H1 (cell line): ENCODE results near the gene C21orf58. TPM values are rescaled to one million over a fixed set of nuclear protein-coding genes. Genes with fewer than 3 reads are reported as not detected.
A peak's percentile ranks its signal among the peaks of the same experiment; 100 is the strongest.

Experiments
- CTCF ChIA-PET: fragments of 300-600 bp; sonication (Branson Sonifier 250); formaldehyde crosslinking; loops from one replicate; lab custom pipeline; 2021; ENCODE audit not compliant: partially characterized antibody; lab: Charles Lee
- POLR2A ChIA-PET: fragments of 300-600 bp; sonication (Branson Sonifier 250); formaldehyde crosslinking; loops from one replicate; lab custom pipeline; 2021; ENCODE audit warnings: inconsistent platforms; ENCODE audit not compliant: partially characterized antibody; lab: Charles Lee
- DNase-seq, 2 experiments: peaks; one replicate each; pipeline versions ENCODE4 v3.0.0 to v3.0.0-alpha.2; 2010 to 2022; ENCODE audit warnings: low spot score in 2 of 2, low read depth in 1 of 2, mixed read lengths in 1 of 2
- FAIRE-seq: peaks from 2 replicates; lab custom pipeline; 2011; peaks lifted over from hg19 to GRCh38; lab: Jason Lieb, UNC
- H2AFZ ChIP-seq: 2 replicates; pipeline ENCODE4 v1.8.1; 2012; ENCODE audit warnings: low read length, inconsistent platforms
- H2AK5ac ChIP-seq: 2 replicates; pipeline ENCODE4 v1.6.1; 2013; ENCODE audit warnings: low read depth, low read length
- H2BK120ac ChIP-seq: replicated peaks from 2 replicates; pipeline ENCODE3; 2013; ENCODE audit warnings: low read depth, low read length, inconsistent platforms
- H2BK12ac ChIP-seq: 2 replicates; pipeline ENCODE4 v1.6.1; 2013; ENCODE audit warnings: low read depth, low read length
- H2BK15ac ChIP-seq: 2 replicates; pipeline ENCODE4 v1.6.1; 2013; ENCODE audit warnings: low read length
- H2BK20ac ChIP-seq: 2 replicates; pipeline ENCODE4 v1.6.1; 2013; ENCODE audit warnings: low read length
- H2BK5ac ChIP-seq: 2 replicates; pipeline ENCODE4 v1.6.1; 2013; ENCODE audit warnings: low read depth, low read length
- H3K14ac ChIP-seq: 2 replicates; pipeline ENCODE4 v1.6.1; 2013; ENCODE audit warnings: inconsistent platforms; ENCODE audit not compliant: insufficient read length
- H3K18ac ChIP-seq: 2 replicates; pipeline ENCODE4 v1.6.1; 2013; ENCODE audit warnings: low read length; ENCODE audit errors: extremely low read depth
- H3K23ac ChIP-seq: 2 replicates; pipeline ENCODE4 v1.6.1; 2013; ENCODE audit warnings: inconsistent platforms; ENCODE audit not compliant: insufficient read length
- H3K23me2 ChIP-seq: 2 replicates; pipeline ENCODE4 v1.6.1; 2013; ENCODE audit warnings: low read depth, low read length
- H3K27ac ChIP-seq: 2 replicates; pipeline ENCODE4 v1.6.1; 2011; ENCODE audit warnings: low read depth, low read length, inconsistent platforms
- H3K27me3 ChIP-seq, 4 experiments: replicated peaks in 1 of 4; 1 replicate in 1 of 4; 2 replicates in 3 of 4; pipeline versions ENCODE4 v1.6.1 to v1.8.1; 2011 to 2013; ENCODE audit warnings: low read length in 3 of 4, mild to moderate bottlenecking in 3 of 4, inconsistent platforms in 2 of 4, mixed read lengths in 2 of 4, moderate library complexity in 1 of 4; ENCODE audit not compliant: control insufficient read depth in 3 of 4, insufficient read depth in 3 of 4; ENCODE audit errors: extremely low read depth in 1 of 4
- H3K36me3 ChIP-seq, 4 experiments: 2 replicates each; pipeline versions ENCODE4 v1.6.1 to v1.8.1; 2011 to 2013; ENCODE audit warnings: mild to moderate bottlenecking in 4 of 4, low read length in 3 of 4, moderate library complexity in 2 of 4, control low read depth in 1 of 4, inconsistent platforms in 1 of 4; ENCODE audit not compliant: insufficient read depth in 4 of 4, control insufficient read depth in 2 of 4
- H3K4ac ChIP-seq: replicated peaks from 2 replicates; pipeline ENCODE3; 2013; ENCODE audit warnings: low read length, low read depth, mixed read lengths, inconsistent platforms; ENCODE audit not compliant: insufficient read length
- H3K4me1 ChIP-seq, 4 experiments: replicated peaks in 1 of 4; 1 replicate in 1 of 4; 2 replicates in 3 of 4; pipeline versions ENCODE4 v1.6.1 to v1.8.1; 2011 to 2013; ENCODE audit warnings: low read length in 3 of 4, inconsistent platforms in 2 of 4, mixed read lengths in 1 of 4; ENCODE audit not compliant: insufficient read depth in 4 of 4, control insufficient read depth in 3 of 4
- H3K4me2 ChIP-seq, 2 experiments: 2 replicates each; pipeline versions ENCODE4 v1.6.1 to v1.8.1; 2011 to 2013; ENCODE audit warnings: low read depth in 2 of 2, low read length in 2 of 2, control low read depth in 1 of 2, inconsistent platforms in 1 of 2, mild to moderate bottlenecking in 1 of 2; ENCODE audit not compliant: insufficient read depth in 1 of 2
- H3K4me3 ChIP-seq, 4 experiments: fragments of 200-600, 300-600 bp in 1 of 4; sonication (generic), shearing (Covaris generic), sonication (Bioruptor Twin) in 1 of 4; 2 replicates each; pipeline versions ENCODE4 v1.5.1 to v1.8.1; 2011 to 2016; ENCODE audit warnings: low read length in 4 of 4, low read depth in 3 of 4, control low read depth in 2 of 4, inconsistent platforms in 2 of 4, mild to moderate bottlenecking in 2 of 4, mixed read lengths in 1 of 4, moderate library complexity in 1 of 4; ENCODE audit not compliant: insufficient read depth in 2 of 4; ENCODE audit errors: extremely low read depth in 1 of 4
- H3K56ac ChIP-seq: replicated peaks from 2 replicates; pipeline ENCODE3; 2013; ENCODE audit warnings: low read depth, mild to moderate bottlenecking, mixed read lengths, low read length, inconsistent platforms; ENCODE audit not compliant: insufficient read length
- H3K79me1 ChIP-seq: 2 replicates; pipeline ENCODE4 v1.6.1; 2013; ENCODE audit warnings: low read depth, low read length, control low read depth
- H3K79me2 ChIP-seq, 2 experiments: 2 replicates each; pipeline versions ENCODE4 v1.6.1 to v1.8.1; 2012 to 2013; ENCODE audit warnings: low read length in 2 of 2, mild to moderate bottlenecking in 2 of 2, inconsistent platforms in 1 of 2; ENCODE audit not compliant: insufficient read depth in 2 of 2, control insufficient read depth in 1 of 2
- H3K9ac ChIP-seq, 4 experiments: replicated peaks in 1 of 4; 1 replicate in 1 of 4; 2 replicates in 3 of 4; pipeline versions ENCODE4 v1.6.1 to v1.8.1; 2011 to 2013; ENCODE audit warnings: low read depth in 3 of 4, low read length in 3 of 4, control low read depth in 2 of 4, mild to moderate bottlenecking in 2 of 4, moderate library complexity in 2 of 4, inconsistent platforms in 1 of 4; ENCODE audit errors: extremely low read depth in 1 of 4
- H3K9me3 ChIP-seq, 2 experiments: 2 replicates each; pipeline versions ENCODE4 v1.6.1 to v1.8.1; 2012 to 2013; ENCODE audit warnings: mild to moderate bottlenecking in 2 of 2, moderate library complexity in 2 of 2, control low read depth in 1 of 2, inconsistent platforms in 1 of 2, low read depth in 1 of 2, low read length in 1 of 2, mixed read lengths in 1 of 2; ENCODE audit not compliant: insufficient read depth in 2 of 2
- H4K20me1 ChIP-seq, 2 experiments: replicated peaks in 1 of 2; 2 replicates each; pipeline versions ENCODE3 to v1.8.1; 2011 to 2013; ENCODE audit warnings: inconsistent platforms in 2 of 2, low read length in 2 of 2, mild to moderate bottlenecking in 1 of 2; ENCODE audit not compliant: insufficient read depth in 2 of 2, control insufficient read depth in 1 of 2
- H4K5ac ChIP-seq: 2 replicates; pipeline ENCODE4 v1.6.1; 2013; ENCODE audit warnings: low read length, low read depth, mixed read lengths, inconsistent platforms; ENCODE audit not compliant: insufficient read length
- H4K8ac ChIP-seq: 2 replicates; pipeline ENCODE4 v1.8.0; 2013; ENCODE audit warnings: mild to moderate bottlenecking, moderate library complexity, low read length, inconsistent platforms; ENCODE audit not compliant: insufficient read depth; ENCODE audit errors: extremely low read depth
- H4K91ac ChIP-seq: replicated peaks from 2 replicates; pipeline ENCODE3; 2013; ENCODE audit warnings: low read length, mixed read lengths, inconsistent platforms; ENCODE audit not compliant: insufficient read length
- RFX5 ChIP-seq: IDR thresholded peaks from 2 replicates; pipeline ENCODE4 v1.6.1; 2011; ENCODE audit warnings: low read depth, low read length, improper control_type of control experiment, borderline replicate concordance
- SIN3A ChIP-seq, 2 experiments: IDR thresholded peaks in 1 of 2; conservative IDR thresholded peaks in 1 of 2; 2 replicates each; pipeline ENCODE4 v1.6.1; 2011 to 2012; ENCODE audit warnings: low read length in 2 of 2, improper control_type of control experiment in 1 of 2, low read depth in 1 of 2, mild to moderate bottlenecking in 1 of 2
- WGBS, 2 experiments: shearing (Covaris generic) in 1 of 2; methylation state at CpG; one replicate each; pipeline versions ENCODE4 v1.1.6 to v1.1.7; 2013 to 2015; ENCODE audit warnings: low lambda C conversion rate in 2 of 2, mixed read lengths in 2 of 2, inconsistent platforms in 1 of 2, low coverage in 1 of 2, missing lambda C conversion rate in 1 of 2; ENCODE audit not compliant: insufficient replicate concordance in 2 of 2, insufficient coverage in 1 of 2, insufficient read length in 1 of 2; ENCODE audit errors: extremely low coverage in 1 of 2, missing lambda C conversion rate in 1 of 2; 5-methylcytosine and 5-hydroxymethylcytosine counted together
- polyA plus RNA-seq, 7 experiments: library from polyadenylated mRNA; depleted of rRNA in 3 of 7; stranded (reverse) in 5 of 7; unstranded in 2 of 7; fragments of >200 nt in 5 of 7; fragments of 200-250 nt in 2 of 7; gene quantifications; 1 replicate in 5 of 7; 2 replicates in 1 of 7; 4 replicates in 1 of 7; pipeline versions ENCODE4 v1.2.1 to v1.2.3, GENCODE V29; 2011 to 2013; ENCODE audit warnings: missing spikeins in 2 of 7, mixed read lengths in 2 of 7
- total RNA-seq: library from RNA; stranded (reverse); fragmentation: NEBNext Ultra II Directional; extraction: Animal tissue kit (Norgen Biotek cat#: 25700); gene quantifications from 2 replicates; pipeline ENCODE4 v1.2.1, GENCODE V29; 2021

C21orf58 gene
- total and polyA plus RNA-seq, 2 of the 8 experiments (the other 6 are each of a cell fraction or from before 2014, with no cell fraction given): 13.8 to 26.1 TPM

DNA sequence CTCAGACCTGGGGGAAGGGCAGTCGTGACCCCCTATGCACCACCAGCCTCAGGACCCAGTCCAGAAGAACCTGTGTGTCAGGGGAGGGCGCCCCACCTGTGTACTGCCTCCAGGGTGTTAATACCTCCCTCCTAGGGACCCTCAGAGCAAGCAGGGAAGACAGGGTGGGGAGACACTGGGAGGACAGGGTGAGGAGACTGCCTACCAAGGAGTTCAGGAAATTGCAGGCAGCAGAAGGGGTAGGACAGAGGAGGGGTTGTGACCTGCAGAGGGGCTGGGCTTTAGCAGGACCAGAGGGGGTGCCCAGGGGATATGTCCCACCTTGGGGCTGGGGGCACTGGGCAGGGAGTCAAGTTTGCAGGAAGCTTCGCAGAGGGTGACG lies 5.2 kb downstream of the C21orf58 start:
- Histone ChIP-seq H2AFZ (no peak overlapping the region), H3K23me2 (peaks cover 11% of the 10 kb centered on the region), H4K91ac (no peak overlapping the region), H4K5ac (no peak overlapping the region), H3K18ac (no peak overlapping the region), H2BK120ac (no peak overlapping the region), H2BK12ac (0 out of 2 replicates have a peak overlapping the region, but pooled peaks have one; percentile 5), H3K4me3 (no peak overlapping the region), H2AK5ac (no peak overlapping the region), H3K4me2 (peak overlapping the region; percentile 11 to 29; a peak in 1 of 4 replicates), H3K9ac (no peak overlapping the region), H2BK5ac (0 out of 2 replicates have a peak overlapping the region, but pooled peaks have one; percentile 12), H3K79me1 (peaks cover 14% of the 10 kb centered on the region), H3K56ac (no peak overlapping the region), H3K14ac (no peak overlapping the region), H3K27ac (no peak overlapping the region), H2BK20ac (no peak overlapping the region), H4K20me1 (peaks cover 7 to 33% of the 10 kb centered on the region in 2 experiments), H3K27me3 (no peaks in the 10 kb centered on the region), H3K4me1 (peaks cover 0 to 20% (median 14%) of the 10 kb centered on the region in 4 experiments; a peak in 6 of 7 replicates), H3K9me3 (no peaks in the 10 kb centered on the region), H2BK15ac (no peak overlapping the region), H3K4ac (no peak overlapping the region), H3K36me3 (peaks cover 0 to 10% (median 4%) of the 10 kb centered on the region in 4 experiments; a peak in 3 of 8 replicates), H4K8ac (no peak overlapping the region), H3K23ac (no peak overlapping the region), H3K79me2 (peaks cover 11 to 33% of the 10 kb centered on the region in 2 experiments)
- DNase-seq (peak in 1 of 2 experiments; percentile 45), FAIRE-seq (no peak)
- no peak for TF ChIP-seq RFX5
- 0 out of 4 replicates have a peak, but pooled peaks of 1 of the 2 experiments have one; percentile 1 for TF ChIP-seq SIN3A (conservative IDR thresholded peaks at IDR 0.05 in 1 of 2, IDR thresholded peaks at IDR 0.05 in 1 of 2; ENCODE audit: low read depth in 1 of 2, low read length in 2 of 2)
- POLR2A ChIA-PET: interaction anchor here (0.8 to 4.5 kb wide), 6 partner anchors 11 to 116 kb away, joined by 3 to 22 read pairs (median 6); partner anchors contain the start of genes MCM3AP and YBEY
- 82% methylated on average over 3 of the region's 4 CpGs; no CpG with 5 or more reads in 1 of the 2 experiments for WGBS, 2 experiments
- CTCF ChIA-PET: interaction anchor here (1.1 kb wide), 1 partner anchor 65 kb away, joined by 6 read pairs; no protein-coding TSS in a partner anchor
